Measurements from ENCODE around the gene KRTAP12-1.

Gene KRTAP12-1

DNA sequence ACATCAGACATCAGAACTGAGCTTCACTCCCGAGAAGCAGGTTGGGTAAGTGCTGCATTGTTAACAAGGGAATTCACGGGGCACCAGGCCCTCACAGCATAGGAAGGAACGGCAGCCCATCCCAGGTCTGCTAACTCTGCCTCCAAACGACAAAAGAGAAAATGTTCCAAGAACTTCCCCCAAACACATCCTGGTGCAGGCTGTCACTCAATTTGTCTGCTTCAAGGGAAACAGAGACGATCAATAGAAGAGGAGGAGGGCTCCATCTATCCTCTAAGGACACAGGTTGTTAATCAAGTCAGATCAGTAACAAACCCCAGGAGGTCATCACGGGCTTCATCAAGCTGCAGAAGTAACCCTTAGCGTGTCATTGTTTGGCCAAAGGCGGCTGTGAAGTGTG lies 32.9 kb upstream of the KRTAP12-1 start:
- H3K27ac ChIP-seq: no peak overlapping the region
- no peak overlapping the region for H2AFZ ChIP-seq (ENCODE audit: low read depth)
- H3K27me3 ChIP-seq (ENCODE audit: insufficient read depth, low read depth): peaks cover 88% of the 10 kb centered on the region

DNA sequence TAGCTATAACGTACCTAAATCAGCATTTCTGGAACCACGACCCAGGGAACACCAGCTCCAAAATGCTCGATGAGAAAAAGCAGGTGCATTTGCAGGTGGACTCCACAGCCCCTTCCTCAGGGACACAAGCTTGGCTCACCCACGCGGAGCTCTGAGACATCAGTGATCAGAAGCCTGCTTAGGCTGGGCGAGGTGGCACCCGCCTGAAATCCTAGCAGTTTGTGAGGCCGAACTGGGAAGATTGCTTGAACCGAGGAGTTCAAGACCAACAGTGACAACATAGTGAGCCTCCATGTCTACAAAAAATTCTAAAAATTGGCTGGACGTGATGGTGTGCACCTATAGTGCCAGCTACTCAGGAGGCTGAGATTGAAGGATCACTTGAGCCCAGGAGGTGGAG lies 31.9 kb upstream of the KRTAP12-1 start:
- Histone ChIP-seq H3K27me3 (ENCODE audit: insufficient read depth, low read depth) (peaks cover 88% of the 10 kb centered on the region), H2AFZ (ENCODE audit: low read depth) (no peak overlapping the region), H3K79me2 (ENCODE audit: insufficient read depth, low read depth) (no peaks in the 10 kb centered on the region), H3K27ac (no peak overlapping the region), H4K20me1 (ENCODE audit: insufficient read depth) (no peaks in the 10 kb centered on the region), H3K4me1 (ENCODE audit: low read depth, poor library complexity, severe bottlenecking) (no peaks in the 10 kb centered on the region), H3K36me3 (ENCODE audit: insufficient read depth) (no peaks in the 10 kb centered on the region), H3K9ac (no peak overlapping the region), H3K4me2 (no peak overlapping the region), H3K4me3 (IDR thresholded peaks at IDR 0.05; ENCODE audit: insufficient read depth, low read depth, low read length) (no peak overlapping the region)
- TF ChIP-seq CTCF (conservative IDR thresholded peaks at IDR 0.05; ENCODE audit: low read depth, low read length): no peak

More for the DNA sequence above, 32.9 kb upstream of the KRTAP12-1 start:
- Histone ChIP-seq H3K4me3 (IDR thresholded peaks at IDR 0.05; ENCODE audit: insufficient read depth, low read depth, low read length) (no peak overlapping the region), H3K79me2 (ENCODE audit: insufficient read depth, low read depth) (no peaks in the 10 kb centered on the region), H3K9ac (no peak overlapping the region), H4K20me1 (ENCODE audit: insufficient read depth) (no peaks in the 10 kb centered on the region), H3K4me2 (no peak overlapping the region), H3K4me1 (ENCODE audit: low read depth, poor library complexity, severe bottlenecking) (no peaks in the 10 kb centered on the region), H3K36me3 (ENCODE audit: insufficient read depth) (no peaks in the 10 kb centered on the region)
- no peak for TF ChIP-seq CTCF (conservative IDR thresholded peaks at IDR 0.05; ENCODE audit: low read depth, low read length)

- no peak overlapping the region for H2AFZ ChIP-seq (ENCODE audit: low read depth)
- no peak for TF ChIP-seq CTCF (conservative IDR thresholded peaks at IDR 0.05; ENCODE audit: low read depth, low read length)
- no peaks in the 10 kb centered on the region for H4K20me1 ChIP-seq (ENCODE audit: insufficient read depth)
- no peak overlapping the region for H3K4me3 ChIP-seq (IDR thresholded peaks at IDR 0.05; ENCODE audit: insufficient read depth, low read depth, low read length)
- H3K9ac ChIP-seq: no peak overlapping the region
- no peak overlapping the region for H3K4me2 ChIP-seq
- no peaks in the 10 kb centered on the region for H3K4me1 ChIP-seq (ENCODE audit: low read depth, poor library complexity, severe bottlenecking)
- H3K27me3 ChIP-seq (ENCODE audit: insufficient read depth, low read depth): peaks cover 92% of the 10 kb centered on the region
- H3K27ac ChIP-seq: no peak overlapping the region
- H3K79me2 ChIP-seq (ENCODE audit: insufficient read depth, low read depth): no peaks in the 10 kb centered on the region
- no peaks in the 10 kb centered on the region for H3K36me3 ChIP-seq (ENCODE audit: insufficient read depth)
These were observed 31.2 kb upstream of the KRTAP12-1 start for GRCh38 chr21:44713130-44713529.

GRCh38 chr21:44712203-44713028 lies 30.5 kb upstream of the KRTAP12-1 start:
- no peaks in the 10 kb centered on the region for H3K79me2 ChIP-seq (ENCODE audit: insufficient read depth, low read depth)
- H3K36me3 ChIP-seq (ENCODE audit: insufficient read depth): no peaks in the 10 kb centered on the region
- H3K27ac ChIP-seq: no peak overlapping the region
- no peak overlapping the region for H3K4me3 ChIP-seq (IDR thresholded peaks at IDR 0.05; ENCODE audit: insufficient read depth, low read depth, low read length)
- no peak overlapping the region for H2AFZ ChIP-seq (ENCODE audit: low read depth)
- TF ChIP-seq CTCF (conservative IDR thresholded peaks at IDR 0.05; ENCODE audit: low read depth, low read length): no peak
- H3K27me3 ChIP-seq (ENCODE audit: insufficient read depth, low read depth): peaks cover 95% of the 10 kb centered on the region
- no peaks in the 10 kb centered on the region for H3K4me1 ChIP-seq (ENCODE audit: low read depth, poor library complexity, severe bottlenecking)
- no peaks in the 10 kb centered on the region for H4K20me1 ChIP-seq (ENCODE audit: insufficient read depth)
- H3K4me2 ChIP-seq: no peak overlapping the region
- no peak overlapping the region for H3K9ac ChIP-seq

Measured in KMS-11 (cell line).